IMR-90 (cell line): ENCODE measurements around the gene HNRNPM. TPM values are rescaled to one million over a fixed set of nuclear protein-coding genes. Genes with fewer than 3 reads are reported as not detected.

Experiments used
- ATAC-seq: fragments of 200-7000 bp; cut with Tn5 transposase; 2 replicates; pipeline ENCODE4 v1.9.1; 2020; ENCODE audit warnings: low read depth, mild to moderate bottlenecking, moderate library complexity
- BruUV-seq: library from RNA; stranded (reverse); fragments of 400-500 nt; replicated peaks from 2 replicates; lab custom pipeline; 2021; lab: Mats Ljungman, UMichigan
- CTCF ChIA-PET: fragments of 300-600 bp; formaldehyde crosslinking; extraction: SDS; loops from one replicate; lab custom pipeline; 2021; ENCODE audit warnings: antibody characterized with exemption; lab: Yijun Ruan, JAX
- POLR2A ChIA-PET: fragments of 300-600 bp; sonication (Branson Sonifier 250); formaldehyde crosslinking; loops from one replicate; lab custom pipeline; 2022; ENCODE audit warnings: antibody characterized with exemption; ENCODE audit not compliant: unreplicated experiment; lab: Charles Lee
- DNase-seq: peaks from one replicate; pipeline ENCODE4 v3.0.0; 2013
- H2AFZ ChIP-seq: replicated peaks from 2 replicates; pipeline ENCODE3; 2013; ENCODE audit warnings: low read length, mild to moderate bottlenecking; ENCODE audit not compliant: poor library complexity
- H2AK5ac ChIP-seq: 2 replicates; pipeline ENCODE4 v1.6.1; 2013; ENCODE audit warnings: low read depth, low read length, inconsistent platforms
- H2AK9ac ChIP-seq: replicated peaks from 2 replicates; pipeline ENCODE3; 2013; ENCODE audit warnings: mild to moderate bottlenecking, low read depth, low read length, moderate library complexity; ENCODE audit not compliant: poor library complexity
- H2BK120ac ChIP-seq: 2 replicates; pipeline ENCODE4 v1.6.1; 2013; ENCODE audit warnings: low read depth, low read length, inconsistent platforms
- H2BK15ac ChIP-seq: 3 replicates; pipeline ENCODE4 v1.6.1; 2013; ENCODE audit warnings: low read depth, low read length, inconsistent platforms
- H2BK20ac ChIP-seq: 2 replicates; pipeline ENCODE4 v1.6.1; 2013; ENCODE audit warnings: low read depth, mild to moderate bottlenecking, inconsistent platforms, low read length, moderate library complexity
- H2BK5ac ChIP-seq: 2 replicates; pipeline ENCODE4 v1.6.1; 2013; ENCODE audit warnings: mild to moderate bottlenecking, low read depth, low read length, inconsistent platforms; ENCODE audit not compliant: poor library complexity, severe bottlenecking
- H3K14ac ChIP-seq: replicated peaks from 2 replicates; pipeline ENCODE4 v1.6.1; 2013; ENCODE audit warnings: low read depth, low read length, inconsistent platforms
- H3K18ac ChIP-seq: 2 replicates; pipeline ENCODE4 v1.6.1; 2013; ENCODE audit warnings: low read depth, low read length, control low read depth
- H3K23ac ChIP-seq: 2 replicates; pipeline ENCODE4 v1.6.1; 2013; ENCODE audit warnings: low read depth, low read length, inconsistent platforms
- H3K27ac ChIP-seq: 2 replicates; pipeline ENCODE4 v1.5.1; 2013; ENCODE audit warnings: mild to moderate bottlenecking, control low read depth, low read length; ENCODE audit not compliant: insufficient read depth
- H3K27me3 ChIP-seq: 2 replicates; pipeline ENCODE4 v1.6.1; 2013; ENCODE audit warnings: low read length; ENCODE audit not compliant: control insufficient read depth, insufficient read depth
- H3K36me3 ChIP-seq: 2 replicates; pipeline ENCODE4 v1.6.1; 2013; ENCODE audit warnings: low read length, mixed read lengths; ENCODE audit not compliant: control insufficient read depth, insufficient read depth
- H3K4ac ChIP-seq: 2 replicates; pipeline ENCODE4 v1.6.1; 2013; ENCODE audit warnings: low read depth, low read length, inconsistent platforms
- H3K4me1 ChIP-seq: 2 replicates; pipeline ENCODE4 v1.6.1; 2013; ENCODE audit warnings: low read length, mixed read lengths; ENCODE audit not compliant: control insufficient read depth, insufficient read depth
- H3K4me2 ChIP-seq: 2 replicates; pipeline ENCODE4 v1.6.1; 2013; ENCODE audit warnings: low read depth, mild to moderate bottlenecking, control low read depth, low read length, moderate library complexity
- H3K4me3 ChIP-seq: 2 replicates; pipeline ENCODE4 v1.5.1; 2013; ENCODE audit warnings: low read depth, mild to moderate bottlenecking, control low read depth, low read length, moderate library complexity; ENCODE audit not compliant: insufficient read depth
- H3K56ac ChIP-seq: 2 replicates; pipeline ENCODE4 v1.6.1; 2013; ENCODE audit warnings: low read length, inconsistent platforms; ENCODE audit not compliant: insufficient read depth; ENCODE audit errors: extremely low read depth
- H3K79me1 ChIP-seq, 2 experiments: 2 replicates each; pipeline ENCODE4 v1.6.1; 2013; ENCODE audit warnings: low read length in 2 of 2, inconsistent platforms in 1 of 2, low read depth in 1 of 2
- H3K9ac ChIP-seq: 2 replicates; pipeline ENCODE4 v1.6.1; 2013; ENCODE audit warnings: low read depth, low read length, control low read depth
- H3K9me1 ChIP-seq: 2 replicates; pipeline ENCODE4 v1.6.1; 2013; ENCODE audit warnings: low read length, inconsistent platforms; ENCODE audit not compliant: insufficient read depth
- H3K9me3 ChIP-seq: 2 replicates; pipeline ENCODE4 v1.6.1; 2013; ENCODE audit warnings: low read length; ENCODE audit not compliant: control insufficient read depth, insufficient read depth
- H4K20me1 ChIP-seq: 2 replicates; pipeline ENCODE4 v1.6.1; 2013; ENCODE audit warnings: low read length, inconsistent platforms; ENCODE audit not compliant: insufficient read depth
- H4K5ac ChIP-seq: 2 replicates; pipeline ENCODE4 v1.6.1; 2013; ENCODE audit warnings: mild to moderate bottlenecking, low read depth, low read length, control low read depth
- H4K8ac ChIP-seq, 2 experiments: 2 replicates each; pipeline ENCODE4 v1.6.1; 2013; ENCODE audit warnings: low read depth in 2 of 2, low read length in 2 of 2, control low read depth in 1 of 2, inconsistent platforms in 1 of 2
- H4K91ac ChIP-seq: 2 replicates; pipeline ENCODE4 v1.6.1; 2013; ENCODE audit warnings: low read depth, low read length, inconsistent platforms; ENCODE audit not compliant: insufficient read depth
- BHLHE40 ChIP-seq: fragments of 150-350 bp; IDR thresholded peaks from 2 replicates; pipeline ENCODE4 v1.6.1; 2016; ENCODE audit warnings: mild to moderate bottlenecking, low read depth, low read length
- CEBPB ChIP-seq: IDR thresholded peaks from 2 replicates; pipeline ENCODE4 v1.6.1; 2012; ENCODE audit warnings: low read depth, low read length, improper control_type of control experiment
- CHD1 ChIP-seq: IDR thresholded peaks from 2 replicates; pipeline ENCODE4 v1.6.1; 2012; ENCODE audit warnings: low read depth, low read length, improper control_type of control experiment
- FOS ChIP-seq: fragments of 150-350 bp; IDR thresholded peaks from 2 replicates; pipeline ENCODE4 v1.6.1; 2016; ENCODE audit warnings: low read depth, low read length
- MAFK ChIP-seq: IDR thresholded peaks from 2 replicates; pipeline ENCODE4 v1.6.1; 2012; ENCODE audit warnings: low read depth, low read length, improper control_type of control experiment
- MAZ ChIP-seq: IDR thresholded peaks from 2 replicates; pipeline ENCODE4 v1.6.1; 2012; ENCODE audit warnings: low read depth, mild to moderate bottlenecking, low read length, improper control_type of control experiment, moderate library complexity, borderline replicate concordance
- MXI1 ChIP-seq: IDR thresholded peaks from 2 replicates; pipeline ENCODE4 v1.6.1; 2012; ENCODE audit warnings: low read depth, mild to moderate bottlenecking, low read length, moderate library complexity, borderline replicate concordance
- NFE2L2 ChIP-seq: fragments of 150-350 bp; IDR thresholded peaks from 2 replicates; pipeline ENCODE4 v1.6.1; 2016; ENCODE audit warnings: low read depth, mild to moderate bottlenecking, low read length
- POLR2A ChIP-seq: IDR thresholded peaks from 2 replicates; pipeline ENCODE4 v1.6.1; 2012; ENCODE audit warnings: mild to moderate bottlenecking, low read depth, low read length
- RAD21 ChIP-seq: IDR thresholded peaks from 2 replicates; pipeline ENCODE4 v1.6.1; 2012; ENCODE audit warnings: low read length, improper control_type of control experiment
- RCOR1 ChIP-seq: IDR thresholded peaks from 2 replicates; pipeline ENCODE4 v1.6.1; 2012; ENCODE audit warnings: mild to moderate bottlenecking, low read length, improper control_type of control experiment; ENCODE audit not compliant: insufficient replicate concordance
- RFX5 ChIP-seq: IDR thresholded peaks from 2 replicates; pipeline ENCODE4 v1.8.0; 2012; ENCODE audit warnings: low read depth, mild to moderate bottlenecking, low read length, moderate library complexity
- SMC3 ChIP-seq: fragments of 150-350 bp; IDR thresholded peaks from 2 replicates; pipeline ENCODE4 v1.6.1; 2016; ENCODE audit warnings: low read depth, mild to moderate bottlenecking, antibody characterized with exemption, low read length, moderate library complexity
- WGBS, 2 experiments: methylation state at CpG; one replicate each; pipeline versions ENCODE4 v1.1.5 to v1.1.7; 2013; ENCODE audit warnings: missing lambda C conversion rate in 2 of 2; ENCODE audit not compliant: insufficient read length in 1 of 2; ENCODE audit errors: extremely low coverage in 2 of 2; 5-methylcytosine and 5-hydroxymethylcytosine counted together
- dilution Hi-C: fragments of 300-500 bp; cut with HindIII; formaldehyde crosslinking; loops from one replicate; pipeline ENCODE4 v1.14.3; 2018; ENCODE audit warnings: low sequenced_read_pairs; ENCODE audit not compliant: unreplicated experiment
- in situ Hi-C: fragments of 300-500 bp; cut with MboI; formaldehyde crosslinking; loops from 3 replicates; pipeline ENCODE4 v1.14.3; 2019; ENCODE audit warnings: low sequenced_read_pairs, inconsistent platforms, mixed read lengths
- intact Hi-C: fragments of 100-400 bp; cut with micrococcal nuclease; formaldehyde crosslinking; loops from 2 replicates; pipeline ENCODE4 v1.10.0; 2022
- polyA plus RNA-seq, 3 experiments: library from polyadenylated mRNA; depleted of rRNA; stranded (reverse); fragments of >200 nt; gene quantifications; 2 replicates each; pipeline ENCODE4 v1.2.3, GENCODE V29; 2012; ENCODE audit warnings: low replicate concordance in 1 of 3
- total RNA-seq: library from RNA; depleted of rRNA; stranded (reverse); fragments of >200 nt; gene quantifications from 2 replicates; pipeline ENCODE4 v1.2.3, GENCODE V29; 2012
- TF ChIP-seq, protein P1 (sequence below): conservative IDR thresholded peaks from 2 replicates; pipeline ENCODE4 v1.5.1; 2012; ENCODE audit warnings: mild to moderate bottlenecking, low read depth, low read length, improper control_type of control experiment
- TF ChIP-seq, protein P2 (sequence below): fragments of 150-350 bp; IDR thresholded peaks from 2 replicates; pipeline ENCODE4 v1.6.1; 2017; ENCODE audit warnings: mild to moderate bottlenecking, antibody characterized with exemption, low read length, low read depth
- TF ChIP-seq, protein P3 (sequence below): fragments of 150-350 bp; IDR thresholded peaks from 2 replicates; pipeline ENCODE4 v1.6.1; 2016; ENCODE audit warnings: low read depth, mild to moderate bottlenecking, low read length, moderate library complexity, borderline replicate concordance

Gene HNRNPM
- total and polyA plus RNA-seq, 2 of the 4 experiments (the other 2 are of a cell fraction) = 75.6 to 197 TPM

DNA sequence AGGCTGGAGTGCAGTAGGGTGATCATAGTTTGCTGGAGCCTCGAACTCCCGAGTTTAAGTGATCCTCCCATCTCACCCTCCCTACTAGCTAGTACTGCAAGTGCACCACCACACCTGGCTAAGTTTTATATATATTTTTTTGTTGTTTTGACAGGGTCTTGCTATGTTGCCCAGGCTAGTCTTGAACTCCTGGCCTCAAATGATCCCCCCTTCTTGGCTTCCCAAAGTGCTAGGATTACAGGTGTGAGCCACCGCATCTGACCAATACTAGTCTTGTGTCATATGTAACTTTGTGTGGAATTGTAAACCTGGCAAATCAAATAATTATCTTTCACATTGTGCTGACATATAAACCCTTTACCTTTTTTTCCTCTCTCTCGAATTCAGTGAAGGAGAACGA is 10.2 kb downstream of the HNRNPM start:
- Histone ChIP-seq H3K18ac (no peak overlapping the region), H3K56ac (no peak overlapping the region), H4K5ac (no peak overlapping the region), H3K36me3 (peaks cover 16% of the 10 kb centered on the region), H3K4me2 (no peak overlapping the region), H3K4me1 (peaks cover 28% of the 10 kb centered on the region), H2AFZ (no peak overlapping the region), H3K9ac (no peak overlapping the region), H4K8ac (no peak overlapping the region), H2BK20ac (no peak overlapping the region), H2AK9ac (no peak overlapping the region), H4K91ac (no peak overlapping the region), H2BK120ac (no peak overlapping the region), H3K27me3 (no peaks in the 10 kb centered on the region), H2BK5ac (no peak overlapping the region), H4K20me1 (peaks cover 100% of the 10 kb centered on the region), H3K4ac (no peak overlapping the region), H3K14ac (no peak overlapping the region), H3K9me3 (no peaks in the 10 kb centered on the region), H3K23ac (no peak overlapping the region), H3K9me1 (peaks cover 48% of the 10 kb centered on the region), H2AK5ac (no peak overlapping the region), H3K79me1 (peaks cover 12 to 85% of the 10 kb centered on the region in 2 experiments), H3K27ac (no peak overlapping the region), H2BK15ac (no peak overlapping the region), H3K4me3 (no peak overlapping the region)
- CTCF ChIA-PET = interaction anchor here (0.6 kb wide), 1 partner anchor 442 kb away, joined by 3 read pairs; no protein-coding TSS in a partner anchor
- ATAC-seq = no peak
- dilution Hi-C loops = no loop called here
- in situ Hi-C loops = no loop called here
- POLR2A ChIA-PET = no interaction called here
- BruUV-seq = no TSS peak
- TF ChIP-seq FOS (no peak), MXI1 (no peak), CEBPB (no peak), MAZ (no peak), MAFK (no peak), POLR2A (no peak), SMC3 (no peak), RFX5 (no peak), BHLHE40 (no peak), CHD1 (no peak), RAD21 (no peak), RCOR1 (no peak), NFE2L2 (no peak)
- TF ChIP-seq, protein P1, sequence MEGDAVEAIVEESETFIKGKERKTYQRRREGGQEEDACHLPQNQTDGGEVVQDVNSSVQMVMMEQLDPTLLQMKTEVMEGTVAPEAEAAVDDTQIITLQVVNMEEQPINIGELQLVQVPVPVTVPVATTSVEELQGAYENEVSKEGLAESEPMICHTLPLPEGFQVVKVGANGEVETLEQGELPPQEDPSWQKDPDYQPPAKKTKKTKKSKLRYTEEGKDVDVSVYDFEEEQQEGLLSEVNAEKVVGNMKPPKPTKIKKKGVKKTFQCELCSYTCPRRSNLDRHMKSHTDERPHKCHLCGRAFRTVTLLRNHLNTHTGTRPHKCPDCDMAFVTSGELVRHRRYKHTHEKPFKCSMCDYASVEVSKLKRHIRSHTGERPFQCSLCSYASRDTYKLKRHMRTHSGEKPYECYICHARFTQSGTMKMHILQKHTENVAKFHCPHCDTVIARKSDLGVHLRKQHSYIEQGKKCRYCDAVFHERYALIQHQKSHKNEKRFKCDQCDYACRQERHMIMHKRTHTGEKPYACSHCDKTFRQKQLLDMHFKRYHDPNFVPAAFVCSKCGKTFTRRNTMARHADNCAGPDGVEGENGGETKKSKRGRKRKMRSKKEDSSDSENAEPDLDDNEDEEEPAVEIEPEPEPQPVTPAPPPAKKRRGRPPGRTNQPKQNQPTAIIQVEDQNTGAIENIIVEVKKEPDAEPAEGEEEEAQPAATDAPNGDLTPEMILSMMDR = no peak
- TF ChIP-seq, protein P2, sequence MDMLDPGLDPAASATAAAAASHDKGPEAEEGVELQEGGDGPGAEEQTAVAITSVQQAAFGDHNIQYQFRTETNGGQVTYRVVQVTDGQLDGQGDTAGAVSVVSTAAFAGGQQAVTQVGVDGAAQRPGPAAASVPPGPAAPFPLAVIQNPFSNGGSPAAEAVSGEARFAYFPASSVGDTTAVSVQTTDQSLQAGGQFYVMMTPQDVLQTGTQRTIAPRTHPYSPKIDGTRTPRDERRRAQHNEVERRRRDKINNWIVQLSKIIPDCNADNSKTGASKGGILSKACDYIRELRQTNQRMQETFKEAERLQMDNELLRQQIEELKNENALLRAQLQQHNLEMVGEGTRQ = no peak
- TF ChIP-seq, protein P3, sequence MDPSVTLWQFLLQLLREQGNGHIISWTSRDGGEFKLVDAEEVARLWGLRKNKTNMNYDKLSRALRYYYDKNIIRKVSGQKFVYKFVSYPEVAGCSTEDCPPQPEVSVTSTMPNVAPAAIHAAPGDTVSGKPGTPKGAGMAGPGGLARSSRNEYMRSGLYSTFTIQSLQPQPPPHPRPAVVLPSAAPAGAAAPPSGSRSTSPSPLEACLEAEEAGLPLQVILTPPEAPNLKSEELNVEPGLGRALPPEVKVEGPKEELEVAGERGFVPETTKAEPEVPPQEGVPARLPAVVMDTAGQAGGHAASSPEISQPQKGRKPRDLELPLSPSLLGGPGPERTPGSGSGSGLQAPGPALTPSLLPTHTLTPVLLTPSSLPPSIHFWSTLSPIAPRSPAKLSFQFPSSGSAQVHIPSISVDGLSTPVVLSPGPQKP = no peak
- no peak for DNase-seq
- WGBS, 2 experiments = no CpG with 5 or more reads among the region's 5 CpGs
- intact Hi-C loops = loop anchor here (5.0 kb wide), 1 partner anchor 52 kb away; no protein-coding TSS in a partner anchor
